Fibroblast of lung (primary cell): ENCODE data around the gene HLF.

Source experiments
- CTCF ChIP-seq, 2 donors: IDR thresholded peaks in 1 of 2; conservative IDR thresholded peaks in 1 of 2; 1 replicate in 1 of 2; 2 replicates in 1 of 2; pipeline ENCODE4 v1.5.1; 2011 to 2012; ENCODE audit warnings: low read length in 2 of 2, control low read depth in 1 of 2, inconsistent platforms in 1 of 2, low read depth in 1 of 2, mild to moderate bottlenecking in 1 of 2
- EZH2 ChIP-seq: IDR thresholded peaks from 2 replicates; pipeline ENCODE4 v1.5.1; 2012; ENCODE audit warnings: low read length, control low read depth, mild to moderate bottlenecking; ENCODE audit errors: missing control alignments

GRCh38 chr17:55334285-55334684, 69.5 kb downstream of the HLF start:
- TF ChIP-seq EZH2 (no peak), CTCF (conservative IDR thresholded peaks at IDR 0.05 in 1 of 2, IDR thresholded peaks at IDR 0.05 in 1 of 2; ENCODE audit: low read depth in 1 of 2, low read length in 2 of 2) (no peak)
